ENCODE results near the gene CROCC. TPM values are rescaled to one million over a fixed set of nuclear protein-coding genes. Genes with fewer than 3 reads are reported as not detected.

Gene CROCC
- total RNA-seq, 1 donor from 2014 or later: 26.2 TPM

DNA sequence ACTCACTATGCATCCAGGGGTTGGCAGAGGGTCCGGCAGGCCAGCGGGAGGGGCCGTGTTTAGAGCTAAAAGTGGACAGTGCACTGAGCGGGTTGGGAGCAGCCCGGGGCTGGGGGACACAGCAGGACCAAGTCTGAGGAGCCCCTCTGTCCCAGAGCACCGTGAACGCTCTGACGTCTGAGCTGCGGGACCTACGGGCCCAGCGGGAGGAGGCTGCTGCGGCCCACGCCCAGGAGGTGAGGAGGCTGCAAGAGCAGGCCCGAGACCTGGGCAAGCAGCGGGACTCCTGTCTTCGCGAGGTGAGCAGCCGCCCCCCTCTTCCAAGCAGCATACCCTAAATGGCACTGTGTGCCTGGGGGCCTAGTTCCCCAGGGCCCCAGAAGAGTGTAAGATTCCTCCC is 32.8 kb downstream of the CROCC start:
- H3K36me3 ChIP-seq (ENCODE audit: control insufficient read depth, insufficient read depth, low read length): no peaks in the 10 kb centered on the region
- H3K4me3 ChIP-seq (ENCODE audit: low read depth, low read length): no peak overlapping the region
- DNase-seq (ENCODE audit: low read depth): no peak
- H3K27me3 ChIP-seq (ENCODE audit: control insufficient read depth, insufficient read depth, low read length): no peaks in the 10 kb centered on the region
- TF ChIP-seq, protein P1, sequence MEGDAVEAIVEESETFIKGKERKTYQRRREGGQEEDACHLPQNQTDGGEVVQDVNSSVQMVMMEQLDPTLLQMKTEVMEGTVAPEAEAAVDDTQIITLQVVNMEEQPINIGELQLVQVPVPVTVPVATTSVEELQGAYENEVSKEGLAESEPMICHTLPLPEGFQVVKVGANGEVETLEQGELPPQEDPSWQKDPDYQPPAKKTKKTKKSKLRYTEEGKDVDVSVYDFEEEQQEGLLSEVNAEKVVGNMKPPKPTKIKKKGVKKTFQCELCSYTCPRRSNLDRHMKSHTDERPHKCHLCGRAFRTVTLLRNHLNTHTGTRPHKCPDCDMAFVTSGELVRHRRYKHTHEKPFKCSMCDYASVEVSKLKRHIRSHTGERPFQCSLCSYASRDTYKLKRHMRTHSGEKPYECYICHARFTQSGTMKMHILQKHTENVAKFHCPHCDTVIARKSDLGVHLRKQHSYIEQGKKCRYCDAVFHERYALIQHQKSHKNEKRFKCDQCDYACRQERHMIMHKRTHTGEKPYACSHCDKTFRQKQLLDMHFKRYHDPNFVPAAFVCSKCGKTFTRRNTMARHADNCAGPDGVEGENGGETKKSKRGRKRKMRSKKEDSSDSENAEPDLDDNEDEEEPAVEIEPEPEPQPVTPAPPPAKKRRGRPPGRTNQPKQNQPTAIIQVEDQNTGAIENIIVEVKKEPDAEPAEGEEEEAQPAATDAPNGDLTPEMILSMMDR (IDR thresholded peaks at IDR 0.05; ENCODE audit: insufficient read depth, low read length, poor library complexity, severe bottlenecking): no peak

DNA sequence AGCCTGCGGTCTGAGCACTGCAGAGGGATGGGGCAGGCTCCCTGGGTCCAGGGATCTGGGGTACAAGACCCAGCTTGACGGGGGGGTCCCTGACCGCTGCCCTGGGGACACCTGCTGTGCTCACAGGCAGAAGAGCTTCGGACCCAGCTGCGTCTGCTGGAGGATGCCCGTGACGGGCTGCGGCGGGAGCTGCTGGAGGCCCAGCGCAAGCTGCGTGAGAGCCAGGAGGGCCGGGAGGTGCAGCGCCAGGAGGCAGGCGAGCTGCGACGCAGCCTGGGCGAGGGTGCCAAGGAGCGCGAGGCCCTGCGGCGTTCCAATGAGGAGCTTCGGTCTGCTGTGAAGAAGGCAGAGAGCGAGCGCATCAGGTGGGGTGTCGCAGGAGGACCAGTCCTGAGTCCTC is 33.5 kb downstream of the CROCC start:
- H3K36me3 ChIP-seq (ENCODE audit: control insufficient read depth, insufficient read depth, low read length): no peaks in the 10 kb centered on the region
- no peak overlapping the region for H3K4me3 ChIP-seq (ENCODE audit: low read depth, low read length)
- no peaks in the 10 kb centered on the region for H3K27me3 ChIP-seq (ENCODE audit: control insufficient read depth, insufficient read depth, low read length)
- TF ChIP-seq, protein P1 (IDR thresholded peaks at IDR 0.05; ENCODE audit: insufficient read depth, low read length, poor library complexity, severe bottlenecking): no peak
- no peak for DNase-seq (ENCODE audit: low read depth)

DNA sequence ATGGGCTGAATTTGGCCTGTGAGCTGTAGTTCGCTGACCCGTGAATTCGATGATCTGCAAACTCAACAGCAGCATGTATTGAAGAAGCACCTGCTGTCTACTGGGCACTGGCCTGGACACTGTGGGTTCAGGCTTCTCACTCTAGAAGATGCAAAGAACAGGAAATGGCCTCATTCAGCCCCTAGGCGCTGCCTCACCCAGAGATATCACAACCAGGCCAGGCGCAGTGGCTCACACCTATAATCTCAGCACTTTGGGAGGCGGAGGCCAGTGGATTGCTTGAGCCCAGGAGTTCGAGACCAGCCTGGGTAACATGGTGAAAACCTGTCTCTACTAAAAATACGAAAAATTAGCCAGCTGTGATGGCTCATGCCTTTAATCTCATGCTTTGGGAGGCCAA is 35.0 kb downstream of the CROCC start:
- Histone ChIP-seq H3K36me3 (ENCODE audit: control insufficient read depth, insufficient read depth, low read length) (no peaks in the 10 kb centered on the region), H3K4me3 (ENCODE audit: low read depth, low read length) (no peak overlapping the region), H3K27me3 (ENCODE audit: control insufficient read depth, insufficient read depth, low read length) (no peaks in the 10 kb centered on the region)
- DNase-seq (ENCODE audit: low read depth): no peak
- TF ChIP-seq, protein P1 (IDR thresholded peaks at IDR 0.05; ENCODE audit: insufficient read depth, low read length, poor library complexity, severe bottlenecking): no peak

DNA sequence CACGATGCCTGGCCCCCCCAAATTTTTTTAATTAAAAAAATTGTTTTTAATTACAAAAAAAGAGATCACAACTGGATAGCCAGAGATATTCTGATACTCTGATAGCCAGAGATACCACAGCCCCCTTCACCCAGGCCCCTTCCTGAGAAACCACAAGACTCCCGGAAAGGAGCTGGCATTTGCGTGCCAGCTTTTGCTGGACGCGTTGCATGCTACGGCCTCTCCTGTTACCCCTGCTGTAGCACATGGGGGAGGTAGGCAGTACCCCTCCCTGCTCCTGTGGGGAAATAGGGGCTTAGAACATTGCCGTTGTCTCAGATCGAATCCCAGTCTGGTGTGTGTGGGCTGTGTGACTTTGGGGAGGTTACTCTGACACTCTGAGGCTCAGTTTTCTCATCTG is 36.0 kb downstream of the CROCC start:
- TF ChIP-seq, protein P1 (IDR thresholded peaks at IDR 0.05; ENCODE audit: insufficient read depth, low read length, poor library complexity, severe bottlenecking): no peak
- no peak for DNase-seq (ENCODE audit: low read depth)
- Histone ChIP-seq H3K27me3 (ENCODE audit: control insufficient read depth, insufficient read depth, low read length) (no peaks in the 10 kb centered on the region), H3K4me3 (ENCODE audit: low read depth, low read length) (no peak overlapping the region), H3K36me3 (ENCODE audit: control insufficient read depth, insufficient read depth, low read length) (no peaks in the 10 kb centered on the region)

DNA sequence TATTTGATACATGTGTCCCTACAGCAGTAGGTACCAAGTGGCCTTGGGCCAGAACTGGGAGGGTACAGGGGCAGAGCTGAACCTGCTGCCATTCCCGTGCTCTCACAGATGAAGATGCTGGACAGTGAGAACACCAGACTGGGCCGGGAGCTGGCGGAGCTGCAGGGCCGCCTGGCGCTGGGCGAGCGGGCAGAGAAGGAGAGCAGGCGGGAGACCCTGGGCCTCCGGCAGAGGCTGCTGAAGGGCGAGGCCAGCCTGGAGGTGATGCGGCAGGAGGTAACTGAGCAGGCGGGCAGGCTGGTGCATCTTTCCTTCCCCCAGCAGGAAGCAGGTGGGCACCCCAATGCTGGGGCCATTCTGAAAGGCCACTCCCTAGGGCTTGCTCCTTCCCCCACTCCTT is 36.7 kb downstream of the CROCC start:
- Histone ChIP-seq H3K27me3 (ENCODE audit: control insufficient read depth, insufficient read depth, low read length) (no peaks in the 10 kb centered on the region), H3K36me3 (ENCODE audit: control insufficient read depth, insufficient read depth, low read length) (no peaks in the 10 kb centered on the region), H3K4me3 (ENCODE audit: low read depth, low read length) (no peak overlapping the region)
- no peak for DNase-seq (ENCODE audit: low read depth)
- TF ChIP-seq, protein P1 (IDR thresholded peaks at IDR 0.05; ENCODE audit: insufficient read depth, low read length, poor library complexity, severe bottlenecking): no peak

DNA sequence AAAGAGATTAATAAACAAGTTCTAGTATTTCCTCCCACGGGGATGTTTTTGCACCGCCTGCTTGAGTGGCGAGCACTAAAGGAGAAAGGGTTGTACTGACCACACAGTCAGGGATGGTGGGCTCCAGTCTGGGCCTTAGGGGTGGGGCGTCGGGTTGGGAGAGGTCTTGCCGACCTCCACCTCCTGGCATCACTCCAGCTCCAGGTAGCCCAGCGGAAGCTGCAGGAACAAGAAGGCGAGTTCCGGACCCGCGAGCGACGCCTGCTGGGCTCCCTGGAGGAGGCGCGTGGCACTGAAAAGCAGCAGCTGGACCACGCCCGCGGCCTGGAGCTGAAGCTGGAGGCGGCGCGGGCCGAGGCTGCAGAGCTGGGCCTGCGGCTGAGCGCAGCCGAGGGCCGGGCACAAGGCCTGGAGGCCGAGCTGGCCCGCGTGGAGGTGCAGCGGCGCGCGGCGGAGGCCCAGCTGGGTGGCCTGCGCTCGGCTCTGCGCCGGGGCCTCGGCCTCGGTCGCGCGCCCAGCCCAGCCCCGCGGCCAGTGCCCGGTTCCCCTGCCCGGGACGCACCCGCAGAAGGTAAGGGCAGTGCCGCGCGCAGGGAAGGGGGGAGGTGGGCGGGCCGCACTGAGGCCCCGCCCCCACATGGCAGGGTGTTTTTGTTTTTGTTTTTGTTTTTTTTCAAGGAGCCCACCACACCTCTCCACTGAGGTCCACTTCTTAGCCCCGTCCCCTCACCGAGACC is 39.0 kb downstream of the CROCC start:
- H3K36me3 ChIP-seq (ENCODE audit: control insufficient read depth, insufficient read depth, low read length): no peaks in the 10 kb centered on the region
- H3K27me3 ChIP-seq (ENCODE audit: control insufficient read depth, insufficient read depth, low read length): no peaks in the 10 kb centered on the region
- TF ChIP-seq, protein P1 (IDR thresholded peaks at IDR 0.05; ENCODE audit: insufficient read depth, low read length, poor library complexity, severe bottlenecking): peak; percentile 81
- DNase-seq (ENCODE audit: low read depth): no peak
- H3K4me3 ChIP-seq (ENCODE audit: low read depth, low read length): peak overlapping the region; percentile 26
